ENCODE data around the gene BCKDHA.
A peak's percentile ranks its signal among the peaks of the same experiment; 100 is the strongest.

Gene BCKDHA

DNA sequence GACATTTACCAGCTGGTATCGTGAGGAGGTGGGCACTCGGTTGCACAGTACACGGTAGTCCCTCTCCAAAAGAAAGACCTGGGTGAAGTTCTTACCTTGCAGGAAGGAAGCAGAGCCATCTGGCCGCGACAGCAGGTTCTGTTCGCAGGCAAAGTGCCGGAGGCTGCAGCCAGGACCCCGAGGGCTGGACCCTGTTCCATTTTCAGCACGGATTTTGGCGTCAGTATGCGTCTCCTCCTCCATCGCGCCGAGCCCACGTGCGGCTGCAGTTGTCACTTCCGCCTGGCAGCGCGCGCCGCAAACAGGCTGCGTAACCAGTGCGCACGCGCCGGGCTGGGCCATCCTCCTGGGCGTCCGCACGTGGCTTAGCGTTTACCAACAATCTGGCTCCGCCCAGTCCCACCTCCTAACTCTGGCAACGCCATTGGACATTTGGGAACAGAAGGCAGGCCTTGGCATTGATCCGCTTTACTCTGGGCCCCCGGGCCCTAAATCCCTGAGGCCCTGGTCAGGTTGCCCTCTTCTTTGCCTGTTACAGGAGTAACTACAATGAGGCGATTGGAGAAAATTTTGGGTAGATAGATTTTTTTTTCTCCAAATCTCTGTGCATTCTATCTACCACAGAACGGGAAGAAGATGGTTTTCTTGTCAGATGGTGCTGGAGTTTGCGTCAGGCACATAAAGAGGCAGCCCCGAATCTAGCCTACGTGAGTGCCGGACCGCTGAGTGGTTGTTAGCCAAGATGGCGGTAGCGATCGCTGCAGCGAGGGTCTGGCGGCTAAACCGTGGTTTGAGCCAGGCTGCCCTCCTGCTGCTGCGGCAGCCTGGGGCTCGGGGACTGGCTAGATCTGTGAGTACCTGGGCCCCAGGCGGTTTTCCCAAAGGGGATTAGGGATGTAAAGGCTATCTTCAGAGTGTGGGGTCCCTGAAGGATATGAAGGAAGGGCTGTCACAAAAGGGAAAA, at the start of gene BCKDHA, which contains the start of gene EXOSC5:
TSS of gene BCKDHA (plus strand) at position 733 of the 964 bp plus-strand sequence. CDS start at position 743, 10 bp downstream.
TSS of gene EXOSC5 (minus strand) at position 274 of the 964 bp plus-strand sequence. CDS start at position 243, 31 bp downstream.
- peak; percentile 99 for DNase-seq (ENCODE audit: low read depth in 2 of 2)

DNA sequence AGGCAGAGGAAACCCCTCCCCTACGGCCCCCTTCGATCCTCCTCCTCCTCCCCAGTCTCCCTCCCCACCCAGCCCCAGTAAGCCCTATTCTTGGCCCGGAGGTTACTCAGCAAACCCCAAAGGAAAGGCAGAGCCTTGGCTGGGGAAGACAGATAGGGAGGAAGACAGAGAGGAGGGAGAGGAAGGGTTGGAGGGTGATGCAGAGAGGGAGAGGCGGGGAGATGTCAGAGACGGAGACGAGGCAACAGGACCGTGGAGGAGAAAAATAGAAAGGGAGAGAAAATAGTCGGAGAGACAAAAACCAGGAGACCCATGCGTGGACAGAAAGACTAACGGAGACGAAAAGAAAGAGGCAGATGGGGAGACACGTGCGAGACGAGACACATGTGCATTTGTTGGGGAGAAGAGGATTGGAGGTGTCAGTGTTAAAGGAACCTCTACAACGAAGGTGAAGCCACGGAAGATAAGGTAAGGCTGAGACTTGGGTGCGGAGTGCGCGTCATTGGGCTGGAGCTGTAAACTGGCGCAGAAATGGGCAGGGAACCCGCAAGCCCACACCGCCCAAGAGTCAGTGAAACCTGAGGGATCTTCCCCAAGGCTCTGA, 46.8 kb upstream of the BCKDHA start:
- no peak for DNase-seq (ENCODE audit: low read depth in 2 of 2)

DNA sequence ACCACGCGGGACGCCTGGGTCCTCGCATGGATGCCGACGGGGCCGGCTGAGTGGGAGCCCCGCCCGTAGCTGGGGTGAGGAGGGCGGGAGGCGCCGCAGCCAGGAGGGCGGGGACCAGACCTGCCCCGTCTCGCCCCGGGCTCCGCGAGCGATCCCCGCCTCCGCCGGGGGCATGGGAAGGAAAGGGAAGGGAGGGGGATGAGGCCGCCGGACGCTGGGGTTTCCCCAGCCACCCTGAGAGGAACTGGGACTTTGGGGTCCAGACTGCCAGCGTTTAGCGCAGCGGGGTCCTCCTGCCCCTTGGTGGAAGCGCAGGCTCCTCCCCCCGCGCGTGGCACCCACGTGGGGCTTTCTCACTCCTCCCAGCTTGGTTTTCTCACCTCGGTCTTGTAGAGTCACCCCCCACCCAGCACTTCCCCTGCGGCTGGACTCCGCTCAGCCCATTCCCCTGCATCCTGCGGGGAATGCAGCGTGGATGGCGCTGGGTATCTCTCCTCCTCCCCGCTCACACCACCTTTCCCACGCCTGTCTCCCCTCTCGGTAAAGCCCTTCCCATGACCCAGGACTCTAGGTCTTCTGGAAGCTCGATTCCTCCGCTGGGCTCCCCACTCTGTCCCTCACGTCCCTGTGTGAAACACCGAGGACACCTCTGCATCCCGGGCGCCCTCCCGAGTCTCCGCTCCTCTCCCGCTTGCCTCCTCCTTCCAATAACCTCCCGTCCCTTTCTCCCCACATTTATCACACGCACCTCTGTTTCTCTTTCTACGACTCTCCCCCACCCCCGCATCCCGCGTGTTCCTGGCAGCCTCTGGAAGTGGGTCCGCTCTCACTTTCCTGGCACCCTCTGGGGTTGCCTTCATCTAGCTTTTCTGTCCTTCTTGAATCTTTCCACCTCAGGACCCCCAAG, 46.0 kb upstream of the BCKDHA start:
- DNase-seq (ENCODE audit: low read depth in 2 of 2) = peak; percentile 80 to 81

DNA sequence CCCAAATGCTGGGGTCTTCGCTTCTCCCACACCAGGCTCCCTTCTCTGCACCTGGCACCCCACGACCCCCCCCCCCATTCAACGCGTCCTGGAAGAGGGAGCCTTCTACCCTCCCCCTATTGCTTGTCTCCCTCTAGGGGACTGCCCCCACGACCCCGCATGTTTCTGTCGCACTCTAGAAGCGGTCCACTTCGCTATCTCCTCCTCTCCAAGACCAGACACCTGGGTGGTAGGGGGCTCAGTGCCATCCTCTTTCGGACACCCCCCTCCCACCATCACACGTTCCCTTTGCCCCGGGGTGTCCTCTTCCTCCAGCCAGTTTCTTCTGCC, 45.4 kb upstream of the BCKDHA start:
- no peak for DNase-seq (ENCODE audit: low read depth in 2 of 2)

DNA sequence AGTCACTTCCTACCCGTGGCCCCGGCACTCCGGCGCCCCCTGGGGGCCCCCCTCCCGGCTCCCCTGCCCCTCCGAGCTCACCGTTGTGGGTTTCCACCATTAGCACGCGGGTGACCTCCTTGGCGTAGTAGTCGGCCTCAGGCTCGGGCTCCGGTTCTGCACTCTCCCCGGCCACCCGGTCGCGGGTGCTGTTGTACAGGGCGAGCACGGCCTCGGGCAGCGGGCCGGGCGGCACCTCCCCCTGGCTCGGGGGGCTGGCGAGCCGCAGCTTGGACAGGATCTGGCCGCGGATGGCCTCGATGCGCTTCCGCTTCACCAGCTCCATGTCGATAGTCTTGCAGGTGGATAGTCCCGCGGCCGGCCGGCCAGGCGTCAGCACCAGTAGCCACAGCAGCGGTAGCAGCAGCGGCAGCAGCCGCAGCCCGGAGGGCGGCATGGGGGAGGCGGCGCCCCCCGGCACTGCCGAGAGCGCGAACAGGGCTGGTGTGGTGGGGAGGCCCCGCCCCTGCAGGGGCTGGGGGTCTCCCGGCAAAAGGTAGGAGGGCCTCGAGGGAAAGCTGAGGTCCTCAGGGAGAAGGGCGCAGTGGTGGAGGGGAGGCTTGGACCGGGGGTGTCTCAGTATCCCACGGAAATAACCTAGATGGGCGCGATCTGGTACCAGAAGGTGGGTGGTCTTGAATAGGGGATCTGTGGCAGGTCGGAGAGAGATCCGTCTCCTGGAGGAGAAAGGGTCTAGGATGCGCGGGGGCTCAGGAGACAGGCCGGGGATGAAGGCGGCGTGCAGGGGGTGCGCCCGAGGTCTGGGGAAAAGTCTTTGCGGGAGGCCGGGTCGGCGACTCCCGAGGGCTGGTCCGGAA, 44.8 kb upstream of the BCKDHA start:
- peak; percentile 64 for DNase-seq (ENCODE audit: low read depth in 2 of 2)

DNA sequence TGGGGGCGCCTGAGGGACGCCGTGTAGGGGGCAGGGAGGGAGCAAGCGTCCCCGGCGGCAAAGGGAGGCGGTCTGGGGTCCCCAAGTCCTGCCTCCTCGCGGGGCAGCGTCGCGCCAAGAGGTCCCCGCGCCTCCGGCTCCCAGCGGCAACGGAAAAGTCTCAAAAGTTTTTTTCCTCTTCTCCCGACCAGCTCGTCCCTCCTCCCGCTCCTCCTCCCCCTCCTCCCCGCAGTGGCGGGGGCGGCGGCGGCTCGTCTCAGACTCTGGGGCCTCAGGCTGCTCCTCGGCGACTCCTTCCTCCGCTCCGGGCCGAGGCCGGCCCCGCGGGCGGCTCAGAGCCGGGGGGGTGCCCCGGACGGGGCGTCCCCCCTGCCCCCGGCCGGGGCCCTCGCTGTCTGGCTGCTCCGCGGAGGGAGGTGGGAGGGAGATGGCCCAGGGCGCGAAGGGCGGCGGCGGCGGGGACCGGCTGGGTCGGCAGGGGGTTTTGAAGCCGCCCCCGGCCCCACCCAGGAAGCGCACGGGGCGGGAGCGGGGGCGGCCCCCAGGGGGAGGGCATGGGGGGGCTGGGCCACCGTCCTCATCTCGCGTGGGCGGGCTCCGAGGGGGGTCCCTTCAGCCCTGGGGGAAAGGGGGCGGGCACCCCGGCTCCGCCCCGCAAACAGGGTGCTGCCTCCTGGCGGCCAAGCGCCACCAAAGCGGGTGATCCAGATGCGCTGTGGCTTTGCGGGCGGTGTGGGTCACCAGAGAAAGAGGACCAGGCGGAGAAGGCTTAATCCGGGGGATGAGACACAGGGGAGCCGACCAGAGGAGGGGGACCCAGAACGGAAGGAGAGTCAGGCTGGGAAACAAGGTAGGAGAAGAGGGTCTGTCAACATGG, 43.9 kb upstream of the BCKDHA start, which contains the start of gene TGFB1:
TSS of gene TGFB1 (minus strand) at position 457 of the 877 bp plus-strand sequence. CDS start 878 bp downstream, outside the sequence.
- peak; percentile 92 to 93 for DNase-seq (ENCODE audit: low read depth in 2 of 2)

DNA sequence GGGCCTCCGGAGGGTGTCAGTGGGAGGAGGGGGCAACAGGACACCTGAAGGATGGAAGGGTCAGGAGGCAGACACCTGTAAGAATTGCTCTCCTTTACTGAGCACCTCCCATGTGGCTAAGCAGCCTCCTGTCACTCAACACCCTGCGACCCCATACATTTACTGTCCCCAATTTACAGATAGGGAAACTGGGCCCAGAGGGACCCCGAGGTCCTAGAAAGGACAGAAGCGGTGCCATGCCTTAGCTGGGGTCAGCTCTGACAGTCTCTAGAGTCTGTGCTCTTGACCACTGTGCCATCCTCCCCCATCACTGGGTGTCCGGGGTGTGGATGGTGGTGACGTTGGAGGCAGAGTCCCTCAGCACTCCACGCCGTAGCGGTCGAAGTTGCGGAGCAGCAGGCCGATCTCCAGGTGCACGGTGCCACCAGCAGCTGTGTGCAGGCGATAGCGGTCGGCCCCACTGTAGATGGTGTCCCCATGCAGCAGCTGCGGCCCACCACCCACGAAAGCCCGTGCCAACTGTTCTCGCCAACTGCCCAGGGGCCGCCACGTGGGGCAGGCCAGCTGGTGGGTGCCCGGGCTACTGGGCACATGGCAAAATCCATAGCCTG, 43.2 kb upstream of the BCKDHA start:
- DNase-seq (ENCODE audit: low read depth in 2 of 2) = no peak

DNA sequence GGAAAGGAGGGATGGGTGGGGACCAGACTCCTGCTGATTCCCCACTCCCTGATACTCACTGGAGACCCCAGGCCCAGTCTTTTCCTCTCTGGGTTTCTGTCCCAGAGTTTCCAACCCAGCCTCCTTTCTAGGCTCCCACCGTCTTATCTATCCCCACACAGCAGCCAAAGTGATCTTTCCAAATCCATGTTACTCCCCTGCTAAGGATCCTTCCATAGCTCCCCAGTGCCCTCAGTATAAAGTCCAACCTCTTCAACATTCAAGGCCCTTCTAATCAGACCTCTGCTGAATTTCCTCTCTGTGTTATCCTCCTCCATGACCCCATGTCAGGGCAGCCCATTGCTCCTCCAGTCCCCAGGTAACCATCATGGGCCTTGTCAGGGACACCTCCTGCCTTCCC, 42.6 kb upstream of the BCKDHA start:
- no peak for DNase-seq (ENCODE audit: low read depth in 2 of 2)

DNA sequence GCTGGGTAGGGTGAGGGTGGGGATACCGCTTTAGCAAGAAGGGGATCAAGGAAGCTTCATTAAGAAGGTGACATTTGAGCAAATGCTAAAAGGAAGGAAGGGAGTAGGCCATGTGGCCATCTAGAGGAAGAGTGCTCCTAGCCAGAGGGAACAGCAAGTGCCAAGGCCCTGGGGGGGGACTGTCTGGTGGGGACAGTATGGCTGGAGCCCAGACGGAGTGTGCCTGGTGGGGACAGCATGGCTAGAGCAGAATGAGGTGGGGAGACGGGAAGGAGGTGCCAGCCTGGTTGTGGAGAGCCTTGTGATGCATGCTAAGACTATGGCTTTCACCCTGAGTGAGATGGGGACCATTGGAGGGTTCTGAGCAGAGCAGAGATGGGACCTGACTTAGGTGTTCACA, 41.8 kb upstream of the BCKDHA start:
- DNase-seq (ENCODE audit: low read depth in 2 of 2) = no peak

DNA sequence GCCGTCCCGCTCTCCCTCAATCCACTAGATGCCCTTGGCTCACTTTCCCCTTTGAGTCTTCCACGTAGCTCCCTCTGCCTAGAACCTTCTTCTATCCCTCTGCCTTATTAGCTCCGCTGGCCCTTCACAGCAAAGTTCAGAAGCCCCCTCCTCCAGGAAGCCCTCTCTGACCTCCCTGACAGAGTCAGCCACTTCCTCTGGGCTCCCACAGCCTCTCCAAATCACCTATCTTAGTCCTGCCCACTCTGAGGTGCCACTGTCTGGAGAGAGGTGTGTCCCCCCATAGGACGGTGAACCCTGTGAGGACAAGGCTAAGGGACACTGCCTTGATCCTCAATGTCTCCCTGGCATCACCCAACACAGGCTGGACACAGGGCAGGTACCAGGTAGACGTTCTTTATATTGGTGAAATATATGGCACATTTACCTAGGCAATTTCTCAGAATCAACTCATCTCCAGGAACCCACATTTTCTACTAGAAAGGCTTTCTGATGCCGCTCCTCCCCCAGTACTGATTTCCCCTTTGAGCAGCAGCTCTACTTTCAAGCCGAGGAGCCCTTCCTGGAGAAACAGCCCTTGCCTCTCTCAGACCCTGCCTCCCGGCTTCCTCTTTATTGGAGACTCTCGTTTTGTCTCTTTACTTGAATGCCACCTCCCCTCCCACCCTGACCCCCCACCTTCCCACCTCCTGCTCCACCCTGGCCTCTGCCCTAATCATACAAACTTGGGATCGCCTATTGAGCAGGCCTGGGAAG, 40.5 kb upstream of the BCKDHA start:
- no peak for DNase-seq (ENCODE audit: low read depth in 2 of 2)

DNA sequence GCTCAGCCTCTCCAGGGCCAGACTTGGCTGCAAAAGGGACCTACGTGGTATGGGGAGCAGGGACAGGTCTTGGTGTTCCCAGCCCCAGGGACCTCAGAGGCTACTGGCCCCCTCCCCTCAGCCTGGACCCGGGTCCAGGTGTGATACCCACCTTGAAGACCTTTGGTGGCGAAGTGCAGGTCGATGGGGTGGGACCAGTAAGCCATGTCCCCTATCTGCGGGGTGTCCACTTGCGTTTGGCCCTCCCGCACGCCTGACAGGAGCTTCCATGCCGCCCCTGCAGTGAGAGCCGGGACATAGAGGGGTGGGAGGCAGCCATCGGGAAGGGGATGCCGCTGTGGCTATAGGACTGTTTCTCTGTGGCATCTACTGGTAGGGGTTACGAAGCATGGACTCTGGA, 39.9 kb upstream of the BCKDHA start:
- no peak for DNase-seq (ENCODE audit: low read depth in 2 of 2)

DNA sequence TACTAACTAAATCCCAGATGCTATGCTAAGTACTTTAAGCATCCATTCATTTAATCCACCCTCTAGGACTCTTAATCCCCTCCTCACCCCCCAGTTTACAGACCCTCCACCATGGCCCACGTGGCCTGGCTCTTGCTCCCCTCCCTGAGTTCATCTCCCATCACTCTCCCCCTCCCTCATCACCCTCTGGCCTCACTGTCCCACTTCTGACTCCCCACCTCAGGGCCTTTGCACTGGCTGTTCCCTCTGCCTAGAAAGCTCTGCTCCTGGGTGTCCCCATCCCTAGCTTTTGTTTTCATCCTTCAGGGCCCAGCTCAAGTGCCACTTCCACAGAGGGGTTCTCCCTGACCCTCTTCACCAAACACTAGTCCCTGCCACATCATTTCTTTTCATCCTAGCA, 37.9 kb upstream of the BCKDHA start:
- DNase-seq (ENCODE audit: low read depth in 2 of 2) = no peak

DNA sequence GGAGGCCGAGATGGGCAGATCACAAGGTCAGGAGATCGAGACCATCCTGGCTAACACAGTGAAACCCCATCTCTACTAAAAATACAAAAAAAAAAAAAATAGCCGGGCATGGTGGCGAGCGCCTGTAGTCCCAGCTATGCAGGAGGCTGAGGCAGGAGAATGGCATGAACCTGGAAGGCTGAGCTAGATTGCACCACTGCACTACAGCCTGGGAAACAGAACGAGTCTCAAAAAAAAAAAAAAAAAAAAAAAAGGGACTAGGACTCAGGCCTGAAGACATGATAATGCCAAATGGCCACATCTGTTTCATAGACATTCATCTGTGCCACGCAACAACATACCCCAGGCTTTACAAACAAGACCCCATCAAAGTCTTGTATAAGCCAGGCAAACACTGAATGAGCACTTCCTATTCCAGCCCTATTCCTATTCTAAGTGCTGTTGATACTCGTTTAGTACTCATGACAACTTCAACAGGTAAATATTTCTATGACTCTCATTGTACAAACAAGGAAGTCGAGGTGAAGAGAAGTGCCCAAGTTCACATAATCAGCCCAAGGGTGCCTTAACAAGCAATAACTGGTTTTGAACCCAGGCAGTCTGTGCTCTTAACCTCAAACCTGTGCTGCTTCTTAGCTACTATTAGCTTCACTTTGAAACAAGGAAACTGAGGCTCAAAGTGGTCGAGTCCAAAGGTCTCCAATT, 35.3 kb upstream of the BCKDHA start:
- DNase-seq (ENCODE audit: low read depth in 2 of 2) = no peak

DNA sequence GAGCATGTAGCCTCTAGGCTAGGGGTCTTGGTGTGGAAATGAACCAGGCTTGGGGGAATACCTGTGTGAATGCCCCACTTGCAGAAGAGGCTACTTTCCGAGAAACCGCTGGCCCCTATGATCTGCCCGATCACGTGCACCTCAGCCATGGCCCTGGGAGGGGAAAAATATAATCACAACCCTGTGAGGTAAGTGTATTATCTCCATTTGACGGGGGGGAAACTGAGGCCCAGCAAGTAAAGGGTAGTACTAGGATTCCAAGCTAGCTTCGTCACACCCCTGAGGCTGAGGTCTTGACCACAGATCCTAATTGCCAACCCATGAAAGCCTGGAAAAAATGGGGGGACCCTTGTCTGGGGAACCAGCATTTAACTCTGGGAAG, 34.3 kb upstream of the BCKDHA start:
- no peak for DNase-seq (ENCODE audit: low read depth in 2 of 2)

DNA sequence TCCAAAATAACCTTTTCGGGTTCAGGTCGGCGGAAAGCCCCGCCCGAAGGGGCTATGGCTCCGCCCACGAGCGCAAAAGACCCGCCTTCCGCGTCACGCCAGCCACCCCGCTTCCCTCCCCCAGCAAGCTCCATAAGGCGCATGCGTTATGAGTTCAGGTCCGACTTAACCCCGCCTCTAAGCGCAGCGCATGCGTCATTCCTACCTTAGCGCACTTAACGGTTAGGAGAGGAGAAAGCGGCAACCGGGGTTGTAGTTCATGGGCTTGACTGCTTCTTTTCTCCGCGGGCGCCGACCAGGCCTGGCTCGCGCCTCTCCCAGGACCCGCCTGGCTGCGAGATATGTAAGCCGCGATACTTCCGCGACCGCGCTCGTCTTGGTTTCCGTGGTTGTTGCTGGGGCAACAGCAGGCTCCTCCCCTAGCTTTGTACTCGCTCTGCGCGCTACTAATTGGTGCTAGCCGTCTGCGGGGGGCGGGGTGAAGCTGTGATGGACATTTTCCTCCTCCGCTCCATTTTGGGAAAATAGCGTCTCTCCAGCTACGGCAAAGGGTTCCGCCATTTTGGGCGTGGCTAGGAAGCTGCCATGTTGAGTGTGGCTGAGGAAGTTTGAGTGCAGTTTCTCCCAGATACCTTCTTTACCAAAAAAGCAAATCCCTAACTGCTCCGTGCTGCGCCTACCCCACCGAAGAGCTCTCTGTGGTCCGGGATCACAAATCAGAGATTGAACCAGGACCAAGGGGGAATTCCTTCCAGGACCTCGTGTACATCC, 33.7 kb upstream of the BCKDHA start, which contains the start of gene B9D2:
TSS of gene B9D2 (minus strand) at position 397 of the 771 bp plus-strand sequence. CDS start 630 bp downstream, outside the sequence.
- DNase-seq (ENCODE audit: low read depth in 2 of 2) = peak; percentile 97

DNA sequence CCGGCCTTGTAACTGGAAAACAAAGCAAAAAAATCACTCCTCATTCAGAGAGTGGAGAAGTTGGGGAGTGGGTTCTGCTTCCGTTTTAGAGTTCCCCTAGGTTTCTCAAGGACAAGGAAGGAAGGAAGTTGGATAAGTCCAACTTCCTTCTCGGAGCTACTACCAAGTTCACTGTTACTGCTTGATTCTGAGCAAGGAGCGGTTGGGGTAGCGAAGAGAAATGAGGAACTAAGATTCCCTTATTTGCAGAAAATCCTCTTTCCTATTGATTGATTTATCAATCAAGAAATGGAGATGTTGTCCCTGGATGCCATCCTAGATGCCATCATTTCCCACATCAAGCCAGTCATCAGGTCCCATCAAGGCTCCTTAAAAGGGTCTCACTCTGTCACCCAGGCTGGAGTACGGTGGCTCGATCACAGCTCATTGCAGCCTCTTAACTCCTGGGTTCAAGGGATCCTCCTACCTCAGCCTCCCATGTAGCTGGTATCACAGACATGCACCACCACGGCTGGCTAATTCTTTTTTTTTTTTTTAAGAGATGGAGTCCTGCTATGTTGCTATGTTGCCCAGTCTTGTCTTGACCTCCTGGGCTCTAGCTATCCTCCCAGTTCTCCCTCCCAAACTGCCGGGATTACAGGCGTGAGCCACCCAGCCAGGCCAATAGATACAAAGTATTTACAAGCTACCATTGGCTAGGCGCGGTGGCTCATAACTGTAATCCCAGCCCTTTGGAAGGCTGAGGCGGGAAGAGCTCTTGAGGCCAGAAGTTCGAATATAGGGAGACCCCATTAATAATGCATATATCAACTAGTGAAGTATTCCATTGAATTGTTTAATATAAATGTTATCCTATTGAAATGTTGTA, 32.9 kb upstream of the BCKDHA start:
- no peak for DNase-seq (ENCODE audit: low read depth in 2 of 2)

Data from activated CD8-positive, alpha-beta memory T cell treated with anti-CD3 and anti-CD28 coated beads for 4 hours (primary cell).